Glutamatergic neuron (in vitro differentiated cells): ENCODE results near the gene COX20. TPM values are rescaled to one million over a fixed set of nuclear protein-coding genes. Genes with fewer than 3 reads are reported as not detected.

Experiments
- total RNA-seq: library from RNA; stranded (reverse); fragmentation: NEBNext Ultra II Directional; extraction: Animal tissue kit (Norgen Biotek cat#: 25700); gene quantifications from one replicate; pipeline ENCODE4 v1.2.1, GENCODE V29; 2021; ENCODE audit not compliant: unreplicated experiment

The COX20 gene
- total RNA-seq, 1 donor from 2014 or later = 35.3 TPM

Other genes with a start within 250 kb of the COX20 start
- gene DESI2, start 182.5 kb upstream of the COX20 start, total RNA-seq = 25.9 TPM
- gene HNRNPU, start 28.9 kb downstream of the COX20 start, total RNA-seq = 427 TPM